ENCODE measurements around the gene KDM4D. TPM values are rescaled to one million over a fixed set of nuclear protein-coding genes. Genes with fewer than 3 reads are reported as not detected.
A peak's percentile ranks its signal among the peaks of the same experiment; 100 is the strongest.

The KDM4D gene
- total and polyA plus RNA-seq, 9 of the 15 experiments (the other 6 are each of a cell fraction or from before 2014, with no cell fraction given), result 0.34 to 1.1 (median 0.50) TPM

DNA sequence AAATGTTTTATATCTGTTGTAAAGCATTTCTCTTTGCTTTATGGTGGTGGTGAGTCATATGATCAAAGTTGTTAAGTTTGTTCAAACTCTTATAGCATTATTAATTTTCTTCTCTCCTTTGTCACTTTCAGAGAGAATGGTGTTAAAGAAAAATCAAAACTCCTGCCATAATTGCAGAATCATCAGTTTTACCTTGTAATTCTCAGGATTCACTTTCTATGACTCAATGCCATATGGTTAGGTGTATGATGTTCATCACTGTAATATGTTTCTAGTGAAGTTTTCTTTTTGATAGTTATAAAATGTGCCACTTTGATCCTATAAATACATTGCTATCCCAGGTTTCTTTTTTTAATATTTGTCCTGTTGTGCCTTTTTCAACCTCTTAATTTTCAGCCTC, 37.9 kb downstream of the KDM4D start:
- no peaks in the 10 kb centered on the region for H3K36me3 ChIP-seq (ENCODE audit: control insufficient read depth, insufficient read depth, low read length)
- no peaks in the 10 kb centered on the region; a peak in 2 of 5 replicates for H3K4me1 ChIP-seq (replicated peaks in 1 of 2; ENCODE audit: control insufficient read depth in 2 of 2, insufficient read depth in 2 of 2, low read length in 2 of 2)
- FAIRE-seq, result no peak
- TF ChIP-seq, protein P1, sequence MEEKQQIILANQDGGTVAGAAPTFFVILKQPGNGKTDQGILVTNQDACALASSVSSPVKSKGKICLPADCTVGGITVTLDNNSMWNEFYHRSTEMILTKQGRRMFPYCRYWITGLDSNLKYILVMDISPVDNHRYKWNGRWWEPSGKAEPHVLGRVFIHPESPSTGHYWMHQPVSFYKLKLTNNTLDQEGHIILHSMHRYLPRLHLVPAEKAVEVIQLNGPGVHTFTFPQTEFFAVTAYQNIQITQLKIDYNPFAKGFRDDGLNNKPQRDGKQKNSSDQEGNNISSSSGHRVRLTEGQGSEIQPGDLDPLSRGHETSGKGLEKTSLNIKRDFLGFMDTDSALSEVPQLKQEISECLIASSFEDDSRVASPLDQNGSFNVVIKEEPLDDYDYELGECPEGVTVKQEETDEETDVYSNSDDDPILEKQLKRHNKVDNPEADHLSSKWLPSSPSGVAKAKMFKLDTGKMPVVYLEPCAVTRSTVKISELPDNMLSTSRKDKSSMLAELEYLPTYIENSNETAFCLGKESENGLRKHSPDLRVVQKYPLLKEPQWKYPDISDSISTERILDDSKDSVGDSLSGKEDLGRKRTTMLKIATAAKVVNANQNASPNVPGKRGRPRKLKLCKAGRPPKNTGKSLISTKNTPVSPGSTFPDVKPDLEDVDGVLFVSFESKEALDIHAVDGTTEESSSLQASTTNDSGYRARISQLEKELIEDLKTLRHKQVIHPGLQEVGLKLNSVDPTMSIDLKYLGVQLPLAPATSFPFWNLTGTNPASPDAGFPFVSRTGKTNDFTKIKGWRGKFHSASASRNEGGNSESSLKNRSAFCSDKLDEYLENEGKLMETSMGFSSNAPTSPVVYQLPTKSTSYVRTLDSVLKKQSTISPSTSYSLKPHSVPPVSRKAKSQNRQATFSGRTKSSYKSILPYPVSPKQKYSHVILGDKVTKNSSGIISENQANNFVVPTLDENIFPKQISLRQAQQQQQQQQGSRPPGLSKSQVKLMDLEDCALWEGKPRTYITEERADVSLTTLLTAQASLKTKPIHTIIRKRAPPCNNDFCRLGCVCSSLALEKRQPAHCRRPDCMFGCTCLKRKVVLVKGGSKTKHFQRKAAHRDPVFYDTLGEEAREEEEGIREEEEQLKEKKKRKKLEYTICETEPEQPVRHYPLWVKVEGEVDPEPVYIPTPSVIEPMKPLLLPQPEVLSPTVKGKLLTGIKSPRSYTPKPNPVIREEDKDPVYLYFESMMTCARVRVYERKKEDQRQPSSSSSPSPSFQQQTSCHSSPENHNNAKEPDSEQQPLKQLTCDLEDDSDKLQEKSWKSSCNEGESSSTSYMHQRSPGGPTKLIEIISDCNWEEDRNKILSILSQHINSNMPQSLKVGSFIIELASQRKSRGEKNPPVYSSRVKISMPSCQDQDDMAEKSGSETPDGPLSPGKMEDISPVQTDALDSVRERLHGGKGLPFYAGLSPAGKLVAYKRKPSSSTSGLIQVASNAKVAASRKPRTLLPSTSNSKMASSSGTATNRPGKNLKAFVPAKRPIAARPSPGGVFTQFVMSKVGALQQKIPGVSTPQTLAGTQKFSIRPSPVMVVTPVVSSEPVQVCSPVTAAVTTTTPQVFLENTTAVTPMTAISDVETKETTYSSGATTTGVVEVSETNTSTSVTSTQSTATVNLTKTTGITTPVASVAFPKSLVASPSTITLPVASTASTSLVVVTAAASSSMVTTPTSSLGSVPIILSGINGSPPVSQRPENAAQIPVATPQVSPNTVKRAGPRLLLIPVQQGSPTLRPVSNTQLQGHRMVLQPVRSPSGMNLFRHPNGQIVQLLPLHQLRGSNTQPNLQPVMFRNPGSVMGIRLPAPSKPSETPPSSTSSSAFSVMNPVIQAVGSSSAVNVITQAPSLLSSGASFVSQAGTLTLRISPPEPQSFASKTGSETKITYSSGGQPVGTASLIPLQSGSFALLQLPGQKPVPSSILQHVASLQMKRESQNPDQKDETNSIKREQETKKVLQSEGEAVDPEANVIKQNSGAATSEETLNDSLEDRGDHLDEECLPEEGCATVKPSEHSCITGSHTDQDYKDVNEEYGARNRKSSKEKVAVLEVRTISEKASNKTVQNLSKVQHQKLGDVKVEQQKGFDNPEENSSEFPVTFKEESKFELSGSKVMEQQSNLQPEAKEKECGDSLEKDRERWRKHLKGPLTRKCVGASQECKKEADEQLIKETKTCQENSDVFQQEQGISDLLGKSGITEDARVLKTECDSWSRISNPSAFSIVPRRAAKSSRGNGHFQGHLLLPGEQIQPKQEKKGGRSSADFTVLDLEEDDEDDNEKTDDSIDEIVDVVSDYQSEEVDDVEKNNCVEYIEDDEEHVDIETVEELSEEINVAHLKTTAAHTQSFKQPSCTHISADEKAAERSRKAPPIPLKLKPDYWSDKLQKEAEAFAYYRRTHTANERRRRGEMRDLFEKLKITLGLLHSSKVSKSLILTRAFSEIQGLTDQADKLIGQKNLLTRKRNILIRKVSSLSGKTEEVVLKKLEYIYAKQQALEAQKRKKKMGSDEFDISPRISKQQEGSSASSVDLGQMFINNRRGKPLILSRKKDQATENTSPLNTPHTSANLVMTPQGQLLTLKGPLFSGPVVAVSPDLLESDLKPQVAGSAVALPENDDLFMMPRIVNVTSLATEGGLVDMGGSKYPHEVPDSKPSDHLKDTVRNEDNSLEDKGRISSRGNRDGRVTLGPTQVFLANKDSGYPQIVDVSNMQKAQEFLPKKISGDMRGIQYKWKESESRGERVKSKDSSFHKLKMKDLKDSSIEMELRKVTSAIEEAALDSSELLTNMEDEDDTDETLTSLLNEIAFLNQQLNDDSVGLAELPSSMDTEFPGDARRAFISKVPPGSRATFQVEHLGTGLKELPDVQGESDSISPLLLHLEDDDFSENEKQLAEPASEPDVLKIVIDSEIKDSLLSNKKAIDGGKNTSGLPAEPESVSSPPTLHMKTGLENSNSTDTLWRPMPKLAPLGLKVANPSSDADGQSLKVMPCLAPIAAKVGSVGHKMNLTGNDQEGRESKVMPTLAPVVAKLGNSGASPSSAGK (IDR thresholded peaks at IDR 0.05), result no peak
- TF ChIP-seq MAFG (tag; conservative IDR thresholded peaks at IDR 0.05) (peak; percentile 73), MAFF (IDR thresholded peaks at IDR 0.05; ENCODE audit: low read length) (peak; percentile 75), C11orf30 (IDR thresholded peaks at IDR 0.05; ENCODE audit: low read depth) (peak; percentile 75), ZNF316 (IDR thresholded peaks at IDR 0.05) (peak; percentile 85), ZNF134 (CRISPR knock-in tag; conservative IDR thresholded peaks at IDR 0.05) (no peak), MAFK (IDR thresholded peaks at IDR 0.05; ENCODE audit: low read length) (peak; percentile 64)
- H2AFZ ChIP-seq (ENCODE audit: low read depth, low read length), result no peak overlapping the region
- H3K27ac ChIP-seq (ENCODE audit: extremely low read depth, low read depth, low read length), result no peak overlapping the region
- no peak for DNase-seq (ENCODE audit: extremely low read depth in 1 of 4, low spot score in 3 of 4)
- no peaks in the 10 kb centered on the region for H4K20me1 ChIP-seq (replicated peaks; ENCODE audit: control insufficient read depth, insufficient read depth, low read length)
- intact Hi-C loops (cut with micrococcal nuclease), result no loop called here
- BruUV-seq (replicated peaks), result no TSS peak
- H3K9ac ChIP-seq (ENCODE audit: insufficient read depth in 1 of 2, low read depth in 2 of 2, low read length in 2 of 2), result no peak overlapping the region
- ChIA-PET POLR2A (no interaction called here), CTCF (ENCODE audit: low intra/inter-chr PET ratio) (no interaction called here)
- in situ Hi-C loops (cut with MboI), result no loop called here
- H3K4me3 ChIP-seq, result no peak overlapping the region
- H3K9me3 ChIP-seq (replicated peaks; ENCODE audit: control insufficient read depth, insufficient read depth, low read depth, low read length), result no peaks in the 10 kb centered on the region
- no peaks in the 10 kb centered on the region for H3K79me2 ChIP-seq (ENCODE audit: control insufficient read depth, insufficient read depth, low read length)
- no peak overlapping the region for H3K4me2 ChIP-seq (ENCODE audit: insufficient read depth, low read length)
- H3K9me1 ChIP-seq (ENCODE audit: control insufficient read depth, insufficient read depth, low read length), result no peaks in the 10 kb centered on the region
- H3K27me3 ChIP-seq (ENCODE audit: control insufficient read depth in 2 of 2, insufficient read depth in 2 of 2, low read length in 2 of 2), result peaks cover 0 to 16% of the 10 kb centered on the region in 2 experiments; a peak in 3 of 5 replicates
- ATAC-seq, result no peak

Data from K562 (cell line).